Measurements from ENCODE around the gene FEZ2.

Gene FEZ2

GRCh38 chr2:36577884-36578283, 20.1 kb downstream of the FEZ2 start:
- H3K9me3 ChIP-seq (ENCODE audit: control insufficient read depth, insufficient read depth, low read length): no peaks in the 10 kb centered on the region
- H3K36me3 ChIP-seq (ENCODE audit: insufficient read depth, low read length): peaks cover 22% of the 10 kb centered on the region; the same call in 1 of the 2 replicates
- no peak overlapping the region for H3K9ac ChIP-seq (ENCODE audit: low read depth, low read length)
- peaks cover 3% of the 10 kb centered on the region; the same call in 1 of the 2 replicates for H3K4me1 ChIP-seq (ENCODE audit: insufficient read depth, low read length)

- no peaks in the 10 kb centered on the region for H3K9me3 ChIP-seq (ENCODE audit: control insufficient read depth, insufficient read depth, low read length)
- no peak overlapping the region for H3K9ac ChIP-seq (ENCODE audit: low read depth, low read length)
- H3K4me1 ChIP-seq (ENCODE audit: insufficient read depth, low read length): peaks cover 4% of the 10 kb centered on the region; the same call in 1 of the 2 replicates
- H3K36me3 ChIP-seq (ENCODE audit: insufficient read depth, low read length): peaks cover 3% of the 10 kb centered on the region; the same call in 1 of the 2 replicates
These were observed 23.4 kb downstream of the FEZ2 start for GRCh38 chr2:36574560-36574959.

- no peaks in the 10 kb centered on the region for H3K9me3 ChIP-seq (ENCODE audit: control insufficient read depth, insufficient read depth, low read length)
- peaks cover 2% of the 10 kb centered on the region; the same call in 1 of the 2 replicates for H3K36me3 ChIP-seq (ENCODE audit: insufficient read depth, low read length)
- no peak overlapping the region for H3K9ac ChIP-seq (ENCODE audit: low read depth, low read length)
- peaks cover 18% of the 10 kb centered on the region for H3K4me1 ChIP-seq (ENCODE audit: insufficient read depth, low read length)
These were observed 24.8 kb downstream of the FEZ2 start for GRCh38 chr2:36573165-36573564.

GRCh38 chr2:36572719-36573059, 25.3 kb downstream of the FEZ2 start:
- Histone ChIP-seq H3K9ac (ENCODE audit: low read depth, low read length) (no peak overlapping the region), H3K4me1 (ENCODE audit: insufficient read depth, low read length) (peaks cover 18% of the 10 kb centered on the region), H3K36me3 (ENCODE audit: insufficient read depth, low read length) (no peaks in the 10 kb centered on the region)

GRCh38 chr2:36572054-36572718, 25.8 kb downstream of the FEZ2 start:
- Histone ChIP-seq H3K9me3 (ENCODE audit: control insufficient read depth, insufficient read depth, low read length) (no peaks in the 10 kb centered on the region), H3K9ac (ENCODE audit: low read depth, low read length) (no peak overlapping the region), H3K4me1 (ENCODE audit: insufficient read depth, low read length) (peaks cover 18% of the 10 kb centered on the region), H3K36me3 (ENCODE audit: insufficient read depth, low read length) (no peaks in the 10 kb centered on the region)

More at GRCh38 chr2:36572719-36573059, 25.3 kb downstream of the FEZ2 start:
- H3K9me3 ChIP-seq (ENCODE audit: control insufficient read depth, insufficient read depth, low read length): no peaks in the 10 kb centered on the region

- no peaks in the 10 kb centered on the region for H3K9me3 ChIP-seq (ENCODE audit: control insufficient read depth, insufficient read depth, low read length)
- no peaks in the 10 kb centered on the region for H3K36me3 ChIP-seq (ENCODE audit: insufficient read depth, low read length)
- H3K9ac ChIP-seq (ENCODE audit: low read depth, low read length): no peak overlapping the region
- peaks cover 18% of the 10 kb centered on the region for H3K4me1 ChIP-seq (ENCODE audit: insufficient read depth, low read length)
These were observed 27.6 kb downstream of the FEZ2 start for GRCh38 chr2:36570416-36570815.

- Histone ChIP-seq H3K9ac (ENCODE audit: low read depth, low read length) (no peak overlapping the region), H3K36me3 (ENCODE audit: insufficient read depth, low read length) (no peaks in the 10 kb centered on the region; the same call in 1 of the 2 replicates), H3K9me3 (ENCODE audit: control insufficient read depth, insufficient read depth, low read length) (no peaks in the 10 kb centered on the region), H3K4me1 (ENCODE audit: insufficient read depth, low read length) (peaks cover 23% of the 10 kb centered on the region)
These were observed 28.6 kb downstream of the FEZ2 start for GRCh38 chr2:36569267-36569856.

GRCh38 chr2:36568516-36569246, 29.3 kb downstream of the FEZ2 start:
- Histone ChIP-seq H3K4me1 (ENCODE audit: insufficient read depth, low read length) (peaks cover 30% of the 10 kb centered on the region), H3K36me3 (ENCODE audit: insufficient read depth, low read length) (no peaks in the 10 kb centered on the region; the same call in 1 of the 2 replicates), H3K9ac (ENCODE audit: low read depth, low read length) (no peak overlapping the region), H3K9me3 (ENCODE audit: control insufficient read depth, insufficient read depth, low read length) (no peaks in the 10 kb centered on the region)

GRCh38 chr2:36567711-36568408, 30.1 kb downstream of the FEZ2 start:
- H3K4me1 ChIP-seq (ENCODE audit: insufficient read depth, low read length): peaks cover 35% of the 10 kb centered on the region
- H3K36me3 ChIP-seq (ENCODE audit: insufficient read depth, low read length): no peaks in the 10 kb centered on the region; the same call in 1 of the 2 replicates
- no peak overlapping the region for H3K9ac ChIP-seq (ENCODE audit: low read depth, low read length)

GRCh38 chr2:36566887-36567286, 31.1 kb downstream of the FEZ2 start:
- no peaks in the 10 kb centered on the region for H3K9me3 ChIP-seq (ENCODE audit: control insufficient read depth, insufficient read depth, low read length)
- no peak overlapping the region for H3K9ac ChIP-seq (ENCODE audit: low read depth, low read length)
- no peaks in the 10 kb centered on the region; the same call in 1 of the 2 replicates for H3K36me3 ChIP-seq (ENCODE audit: insufficient read depth, low read length)
- H3K4me1 ChIP-seq (ENCODE audit: insufficient read depth, low read length): peaks cover 43% of the 10 kb centered on the region

More at GRCh38 chr2:36567711-36568408, 30.1 kb downstream of the FEZ2 start:
- H3K9me3 ChIP-seq (ENCODE audit: control insufficient read depth, insufficient read depth, low read length): no peaks in the 10 kb centered on the region

- H3K9me3 ChIP-seq (ENCODE audit: control insufficient read depth, insufficient read depth, low read length): no peaks in the 10 kb centered on the region
- no peak overlapping the region for H3K9ac ChIP-seq (ENCODE audit: low read depth, low read length)
- peaks cover 54% of the 10 kb centered on the region for H3K4me1 ChIP-seq (ENCODE audit: insufficient read depth, low read length)
- H3K36me3 ChIP-seq (ENCODE audit: insufficient read depth, low read length): no peaks in the 10 kb centered on the region; the same call in 1 of the 2 replicates
These were observed 32.3 kb downstream of the FEZ2 start for GRCh38 chr2:36565712-36566111.

GRCh38 chr2:36564377-36564930, 33.5 kb downstream of the FEZ2 start:
- Histone ChIP-seq H3K36me3 (ENCODE audit: insufficient read depth, low read length) (no peaks in the 10 kb centered on the region; the same call in 1 of the 2 replicates), H3K9ac (ENCODE audit: low read depth, low read length) (no peak overlapping the region), H3K4me1 (ENCODE audit: insufficient read depth, low read length) (peaks cover 62% of the 10 kb centered on the region), H3K9me3 (ENCODE audit: control insufficient read depth, insufficient read depth, low read length) (no peaks in the 10 kb centered on the region)

- Histone ChIP-seq H3K4me1 (ENCODE audit: insufficient read depth, low read length) (peaks cover 56% of the 10 kb centered on the region), H3K9ac (ENCODE audit: low read depth, low read length) (no peak overlapping the region)
These were observed 34.9 kb downstream of the FEZ2 start for GRCh38 chr2:36562973-36563532.

GRCh38 chr2:36562240-36562639, 35.7 kb downstream of the FEZ2 start:
- H3K4me1 ChIP-seq (ENCODE audit: insufficient read depth, low read length): peaks cover 56% of the 10 kb centered on the region
- no peak overlapping the region for H3K9ac ChIP-seq (ENCODE audit: low read depth, low read length)
- no peaks in the 10 kb centered on the region; the same call in 1 of the 2 replicates for H3K36me3 ChIP-seq (ENCODE audit: insufficient read depth, low read length)
- H3K9me3 ChIP-seq (ENCODE audit: control insufficient read depth, insufficient read depth, low read length): no peaks in the 10 kb centered on the region

More at GRCh38 chr2:36562973-36563532, 34.9 kb downstream of the FEZ2 start:
- H3K9me3 ChIP-seq (ENCODE audit: control insufficient read depth, insufficient read depth, low read length): no peaks in the 10 kb centered on the region
- no peaks in the 10 kb centered on the region; the same call in 1 of the 2 replicates for H3K36me3 ChIP-seq (ENCODE audit: insufficient read depth, low read length)

Data from ES-I3 (cell line).